PC-3 (cell line): Measurements from ENCODE around the gene MS4A8. TPM values are rescaled to one million over a fixed set of nuclear protein-coding genes. Genes with fewer than 3 reads are reported as not detected.
A peak's percentile ranks its signal among the peaks of the same experiment; 100 is the strongest.

Experiments used
- ATAC-seq: fragments of 200-7000 bp; cut with Tn5 transposase; 2 replicates; pipeline ENCODE4 v1.9.1; 2020; ENCODE audit warnings: mild to moderate bottlenecking, moderate library complexity
- BruUV-seq: library from RNA; stranded (reverse); fragments of 400-500 nt; replicated peaks from 2 replicates; lab custom pipeline; 2021; lab: Mats Ljungman, UMichigan
- CTCF ChIA-PET: fragments of 300-600 bp; sonication (Branson Sonifier 250); formaldehyde crosslinking; loops from one replicate; lab custom pipeline; 2022; ENCODE audit warnings: antibody characterized with exemption; lab: Charles Lee
- POLR2A ChIA-PET: fragments of 300-600 bp; sonication (Branson Sonifier 250); formaldehyde crosslinking; loops from one replicate; lab custom pipeline; 2022; ENCODE audit warnings: antibody characterized with exemption; ENCODE audit not compliant: unreplicated experiment; lab: Charles Lee
- DNase-seq: peaks from one replicate; pipeline ENCODE4 v3.0.0-alpha.2; 2015
- H2AFZ ChIP-seq: fragments of 300-600 bp; sonication (generic); 2 replicates; pipeline ENCODE4 v1.6.0; 2016; ENCODE audit warnings: antibody characterized with exemption, low read length
- H3F3A ChIP-seq: fragments of 300-600 bp; sonication (generic); one replicate; pipeline ENCODE4 v1.6.0; 2017; ENCODE audit warnings: antibody characterized with exemption, low read length, control low read depth, mild to moderate bottlenecking; ENCODE audit not compliant: unreplicated experiment
- H3K27ac ChIP-seq: fragments of 300-600 bp; sonication (generic); 2 replicates; pipeline ENCODE4 v1.5.1; 2016; ENCODE audit warnings: mild to moderate bottlenecking, low read length
- H3K27me3 ChIP-seq: fragments of 300-600 bp; sonication (generic); 2 replicates; pipeline ENCODE4 v1.6.1; 2016; ENCODE audit warnings: low read length, mixed read lengths
- H3K36me3 ChIP-seq: fragments of 300-600 bp; sonication (generic); 2 replicates; pipeline ENCODE4 v1.6.1; 2016; ENCODE audit warnings: low read depth, mixed run types, low read length, mixed read lengths
- H3K4me1 ChIP-seq: fragments of 300-600 bp; sonication (generic); 2 replicates; pipeline ENCODE4 v1.5.1; 2016; ENCODE audit warnings: low read length; ENCODE audit not compliant: insufficient read depth
- H3K4me2 ChIP-seq: fragments of 300-600 bp; sonication (generic); 2 replicates; pipeline ENCODE4 v1.6.0; 2016; ENCODE audit warnings: low read length
- H3K4me3 ChIP-seq: fragments of 300-600 bp; sonication (generic); 2 replicates; pipeline ENCODE4 v1.5.1; 2016; ENCODE audit warnings: mild to moderate bottlenecking, low read length, mixed read lengths
- H3K79me2 ChIP-seq: fragments of 300-600 bp; sonication (generic); 2 replicates; pipeline ENCODE4 v1.6.1; 2017; ENCODE audit warnings: low read length, mixed read lengths
- H3K9ac ChIP-seq: fragments of 300-600 bp; sonication (generic); 2 replicates; pipeline ENCODE4 v1.6.0; 2016; ENCODE audit warnings: mild to moderate bottlenecking, low read length
- H3K9me2 ChIP-seq: fragments of 300-600 bp; sonication (generic); replicated peaks from 2 replicates; pipeline ENCODE4 v1.6.1; 2016; ENCODE audit warnings: mixed run types, low read length, mixed read lengths
- H3K9me3 ChIP-seq: fragments of 300-600 bp; sonication (generic); 2 replicates; pipeline ENCODE4 v1.6.1; 2016; ENCODE audit warnings: low read length, mixed read lengths
- H4K20me1 ChIP-seq: fragments of 300-600 bp; sonication (generic); 2 replicates; pipeline ENCODE4 v1.6.1; 2016; ENCODE audit warnings: low read length, mixed read lengths
- CTCF ChIP-seq: fragments of 300-600 bp; sonication (generic); conservative IDR thresholded peaks from 2 replicates; pipeline ENCODE4 v1.5.1; 2017; ENCODE audit warnings: antibody characterized with exemption, low read depth, mild to moderate bottlenecking, low read length
- EZH2 ChIP-seq: fragments of 300-600 bp; sonication (generic); IDR thresholded peaks from one replicate; pipeline ENCODE4 v1.6.1; 2017; ENCODE audit warnings: antibody characterized with exemption, mild to moderate bottlenecking, low read length; ENCODE audit not compliant: unreplicated experiment
- EZH2phosphoT487 ChIP-seq: fragments of 300-600 bp; sonication (generic); IDR thresholded peaks from 2 replicates; pipeline ENCODE4 v1.6.1; 2018; ENCODE audit warnings: mild to moderate bottlenecking, antibody characterized with exemption, low read length, borderline replicate concordance
- intact Hi-C: fragments of 100-400 bp; cut with micrococcal nuclease; formaldehyde crosslinking; loops from 2 replicates; pipeline ENCODE4 v1.9.0; 2023
- total RNA-seq: library from RNA; depleted of rRNA; stranded (reverse); fragments of >200 nt; gene quantifications from 2 replicates; pipeline ENCODE4 v1.2.3, GENCODE V29; 2014

Gene MS4A8
- total RNA-seq, 1 experiment from 2014 or later = not detected

GRCh38 chr11:60699936-60700335 is 524 bp downstream of the MS4A8 start:
- POLR2A ChIA-PET = no interaction called here
- no peaks in the 10 kb centered on the region for H3K79me2 ChIP-seq
- no peak overlapping the region for H3K9ac ChIP-seq
- H3K27me3 ChIP-seq = peaks cover 42% of the 10 kb centered on the region; the same call in 1 of the 2 replicates
- DNase-seq = no peak
- no TSS peak for BruUV-seq
- H3K9me3 ChIP-seq = no peaks in the 10 kb centered on the region
- CTCF ChIA-PET = no interaction called here
- no peaks in the 10 kb centered on the region for H3K9me2 ChIP-seq
- no peak for TF ChIP-seq EZH2
- no peak for TF ChIP-seq CTCF
- no peak for TF ChIP-seq EZH2phosphoT487
- H3K4me1 ChIP-seq = 0 out of 2 replicates have a peak, but pooled peaks cover 4% of the 10 kb centered on the region
- H2AFZ ChIP-seq = no peak overlapping the region
- H3K36me3 ChIP-seq = no peaks in the 10 kb centered on the region
- H4K20me1 ChIP-seq = no peaks in the 10 kb centered on the region
- intact Hi-C loops = loop anchor here (2.0 kb wide), 1 partner anchor 57 kb away; the partner anchor contains the start of gene MS4A15
- H3K4me2 ChIP-seq = no peak overlapping the region
- ATAC-seq = no peak
- H3F3A ChIP-seq = no peaks in the 10 kb centered on the region
- H3K4me3 ChIP-seq = no peak overlapping the region
- H3K27ac ChIP-seq = no peak overlapping the region

GRCh38 chr11:60700689-60701468 is 1.5 kb downstream of the MS4A8 start:
- H3K79me2 ChIP-seq = no peaks in the 10 kb centered on the region
- H3K27ac ChIP-seq = no peak overlapping the region
- H3K9ac ChIP-seq = no peak overlapping the region
- H2AFZ ChIP-seq = peak overlapping the region; percentile 8
- H3K4me2 ChIP-seq = peak overlapping the region; percentile 29
- H4K20me1 ChIP-seq = no peaks in the 10 kb centered on the region
- ChIA-PET POLR2A (no interaction called here), CTCF (no interaction called here)
- peak; percentile 79 for DNase-seq
- BruUV-seq = no TSS peak
- peaks cover 44% of the 10 kb centered on the region; the same call in 1 of the 2 replicates for H3K27me3 ChIP-seq
- H3K9me3 ChIP-seq = no peaks in the 10 kb centered on the region
- H3K9me2 ChIP-seq = no peaks in the 10 kb centered on the region
- TF ChIP-seq EZH2 (no peak), CTCF (peak; percentile 83)
- H3K4me3 ChIP-seq = no peak overlapping the region; the same call in 1 of the 2 replicates
- intact Hi-C loops = loop anchor here (2.0 kb wide), 1 partner anchor 56 kb away; the partner anchor contains the start of gene MS4A15
- H3F3A ChIP-seq = no peaks in the 10 kb centered on the region
- peak; percentile 64 for ATAC-seq
- H3K36me3 ChIP-seq = no peaks in the 10 kb centered on the region
- H3K4me1 ChIP-seq = 0 out of 2 replicates have a peak, but pooled peaks cover 4% of the 10 kb centered on the region

GRCh38 chr11:60701469-60701818 is 2.0 kb downstream of the MS4A8 start:
- no peaks in the 10 kb centered on the region for H4K20me1 ChIP-seq
- H3K79me2 ChIP-seq = no peaks in the 10 kb centered on the region
- H3F3A ChIP-seq = no peaks in the 10 kb centered on the region
- H3K27ac ChIP-seq = no peak overlapping the region
- 0 out of 2 replicates have a peak, but pooled peaks cover 4% of the 10 kb centered on the region for H3K4me1 ChIP-seq
- ATAC-seq (no peak), DNase-seq (no peak)
- BruUV-seq = no TSS peak
- H2AFZ ChIP-seq = peak overlapping the region; percentile 8
- H3K9ac ChIP-seq = no peak overlapping the region
- no peak overlapping the region; the same call in 1 of the 2 replicates for H3K4me3 ChIP-seq
- peak overlapping the region; percentile 29 for H3K4me2 ChIP-seq
- no peaks in the 10 kb centered on the region for H3K9me2 ChIP-seq
- H3K9me3 ChIP-seq = no peaks in the 10 kb centered on the region
- intact Hi-C loops = loop anchor here (2.0 kb wide), 1 partner anchor 55 kb away; the partner anchor contains the start of gene MS4A15
- H3K36me3 ChIP-seq = no peaks in the 10 kb centered on the region
- TF ChIP-seq EZH2phosphoT487 = no peak
- TF ChIP-seq EZH2 = no peak
- no peak for TF ChIP-seq CTCF
- ChIA-PET CTCF (no interaction called here), POLR2A (no interaction called here)
- H3K27me3 ChIP-seq = peaks cover 46% of the 10 kb centered on the region
